Measurements from ENCODE around the gene SEPTIN14.

GRCh38 chr7:55784151-55784550 is 78.4 kb downstream of the SEPTIN14 start:
- no peak for TF ChIP-seq JUN (IDR thresholded peaks at IDR 0.05)
- no peak for TF ChIP-seq CBX8 (IDR thresholded peaks at IDR 0.05)
- TF ChIP-seq POLR2A (IDR thresholded peaks at IDR 0.05; ENCODE audit: low read length), result no peak
- TF ChIP-seq, protein P1, sequence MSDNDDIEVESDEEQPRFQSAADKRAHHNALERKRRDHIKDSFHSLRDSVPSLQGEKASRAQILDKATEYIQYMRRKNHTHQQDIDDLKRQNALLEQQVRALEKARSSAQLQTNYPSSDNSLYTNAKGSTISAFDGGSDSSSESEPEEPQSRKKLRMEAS (IDR thresholded peaks at IDR 0.05), result no peak
- TF ChIP-seq JUNB (IDR thresholded peaks at IDR 0.05), result no peak
- TF ChIP-seq BHLHE40 (IDR thresholded peaks at IDR 0.05; ENCODE audit: low read depth, low read length), result no peak
- no peak for TF ChIP-seq CTCF (IDR thresholded peaks at IDR 0.05)
- TF ChIP-seq EP300 (IDR thresholded peaks at IDR 0.05), result no peak
- TF ChIP-seq ZFP36 (IDR thresholded peaks at IDR 0.05; ENCODE audit: borderline replicate concordance, partially characterized antibody), result no peak
- no peak for TF ChIP-seq NR3C1 (IDR thresholded peaks at IDR 0.05)
- no peak for TF ChIP-seq MYC (IDR thresholded peaks at IDR 0.05; ENCODE audit: borderline replicate concordance, low read length)
- no peak for TF ChIP-seq RAD21 (conservative IDR thresholded peaks at IDR 0.05 in 1 of 2, IDR thresholded peaks at IDR 0.05 in 1 of 2)
- TF ChIP-seq KDM5A (IDR thresholded peaks at IDR 0.05), result no peak
- no peak for TF ChIP-seq NPAS2 (CRISPR knock-in tag; IDR thresholded peaks at IDR 0.05; ENCODE audit: borderline replicate concordance)

Data from A549 (cell line).